ENCODE measurements around the gene BLOC1S4.

Gene BLOC1S4

GRCh38 chr4:6733358-6734164 is 17.6 kb downstream of the BLOC1S4 start:
- TF ChIP-seq CTCF (IDR thresholded peaks at IDR 0.05; ENCODE audit: low read depth, low read length): no peak
- DNase-seq (ENCODE audit: extremely low read depth, low read depth): no peak

- TF ChIP-seq CTCF (IDR thresholded peaks at IDR 0.05; ENCODE audit: low read depth, low read length): no peak
- no peak for DNase-seq (ENCODE audit: extremely low read depth, low read depth)
Measured at GRCh38 chr4:6734165-6734786, 18.3 kb downstream of the BLOC1S4 start.

DNA sequence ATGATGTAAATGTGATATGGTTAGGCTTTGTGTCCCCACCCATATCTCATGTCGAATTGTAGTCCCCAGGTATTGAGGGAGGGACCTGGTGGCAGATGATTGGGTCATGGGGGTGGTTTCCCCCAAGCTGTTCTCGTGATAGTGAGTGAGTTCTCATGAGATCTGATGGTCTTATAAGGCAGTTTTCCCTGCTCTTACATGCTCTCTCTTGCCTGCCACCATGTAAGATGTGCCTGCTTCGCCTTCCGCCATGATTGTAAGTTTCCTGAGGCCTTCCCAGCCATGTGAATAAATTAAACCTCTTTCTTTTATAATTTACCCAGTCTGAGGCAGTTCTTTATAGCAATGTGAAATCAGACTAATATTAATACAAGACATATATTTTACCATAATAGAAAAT is 23.9 kb downstream of the BLOC1S4 start:
- TF ChIP-seq CTCF (IDR thresholded peaks at IDR 0.05; ENCODE audit: low read depth, low read length): no peak
- DNase-seq (ENCODE audit: extremely low read depth, low read depth): no peak

- TF ChIP-seq CTCF (IDR thresholded peaks at IDR 0.05; ENCODE audit: low read depth, low read length): no peak
- no peak for DNase-seq (ENCODE audit: extremely low read depth, low read depth)
Measured at GRCh38 chr4:6740347-6740746, 24.4 kb downstream of the BLOC1S4 start.

DNA sequence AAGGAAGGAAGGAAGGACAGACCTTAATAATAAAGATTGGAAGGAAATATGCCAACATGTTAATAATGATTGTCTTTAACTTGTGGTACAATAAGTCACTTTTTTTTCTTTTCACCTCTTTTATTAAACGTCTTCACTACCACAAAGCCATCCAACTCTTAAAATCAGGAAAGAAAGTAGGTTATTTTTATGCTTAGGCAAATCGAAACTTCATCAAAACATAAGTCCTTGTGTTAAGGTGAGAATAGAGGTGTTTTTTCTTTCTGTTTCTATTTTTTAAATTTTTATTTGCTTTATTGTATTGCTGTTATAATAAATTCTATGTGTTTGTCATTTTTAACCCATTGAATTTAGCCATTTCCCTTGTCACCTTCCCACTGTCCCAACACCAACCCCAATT is 26.5 kb downstream of the BLOC1S4 start:
- no peak for TF ChIP-seq CTCF (IDR thresholded peaks at IDR 0.05; ENCODE audit: low read depth, low read length)
- DNase-seq (ENCODE audit: extremely low read depth, low read depth): no peak

DNA sequence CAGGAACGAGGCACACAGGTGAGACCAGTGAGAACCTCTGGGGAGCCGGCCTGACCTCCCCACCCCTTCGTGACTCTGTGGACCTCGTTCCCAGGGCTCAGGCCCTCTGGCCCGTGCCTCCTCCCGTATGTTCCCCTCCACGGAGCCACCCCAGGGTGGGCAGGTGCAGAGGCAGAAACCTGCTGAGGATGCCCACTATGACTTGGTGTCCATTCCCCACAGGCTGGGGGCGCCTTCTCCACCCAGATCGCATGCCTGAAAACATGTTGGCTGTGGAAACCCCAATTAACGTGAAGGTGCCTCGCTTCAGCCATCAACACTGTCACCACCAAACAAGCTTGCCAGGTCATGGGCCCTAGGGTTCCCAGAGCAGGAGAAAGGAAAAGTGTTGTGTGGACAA is 27.0 kb downstream of the BLOC1S4 start:
- no peak for DNase-seq (ENCODE audit: extremely low read depth, low read depth)
- no peak for TF ChIP-seq CTCF (IDR thresholded peaks at IDR 0.05; ENCODE audit: low read depth, low read length)

- DNase-seq (ENCODE audit: extremely low read depth, low read depth): no peak
- no peak for TF ChIP-seq CTCF (IDR thresholded peaks at IDR 0.05; ENCODE audit: low read depth, low read length)
Measured at GRCh38 chr4:6746721-6747293, 30.8 kb downstream of the BLOC1S4 start.
